NB4 (cell line): ENCODE results near the gene RPUSD3.

Experiments used
- DNase-seq: peaks from one replicate; pipeline ENCODE4 v3.0.0; 2010; ENCODE audit warnings: low read depth
- H3K4me3 ChIP-seq: one replicate; pipeline ENCODE4 v1.5.1; 2011; ENCODE audit warnings: mild to moderate bottlenecking, low read depth, low read length, moderate library complexity
- CTCF ChIP-seq: IDR thresholded peaks from one replicate; pipeline ENCODE4 v1.5.1; 2012; ENCODE audit warnings: low read depth, low read length
- MAX ChIP-seq: IDR thresholded peaks from 2 replicates; pipeline ENCODE4 v1.6.1; 2011; ENCODE audit warnings: low read depth, low read length
- MYC ChIP-seq: IDR thresholded peaks from 2 replicates; pipeline ENCODE4 v1.6.1; 2011; ENCODE audit warnings: low read depth, low read length
- POLR2A ChIP-seq: IDR thresholded peaks from 2 replicates; pipeline ENCODE4 v1.6.1; 2011; ENCODE audit warnings: mild to moderate bottlenecking; ENCODE audit not compliant: insufficient read length; ENCODE audit errors: extremely low read depth

RPUSD3 gene

DNA sequence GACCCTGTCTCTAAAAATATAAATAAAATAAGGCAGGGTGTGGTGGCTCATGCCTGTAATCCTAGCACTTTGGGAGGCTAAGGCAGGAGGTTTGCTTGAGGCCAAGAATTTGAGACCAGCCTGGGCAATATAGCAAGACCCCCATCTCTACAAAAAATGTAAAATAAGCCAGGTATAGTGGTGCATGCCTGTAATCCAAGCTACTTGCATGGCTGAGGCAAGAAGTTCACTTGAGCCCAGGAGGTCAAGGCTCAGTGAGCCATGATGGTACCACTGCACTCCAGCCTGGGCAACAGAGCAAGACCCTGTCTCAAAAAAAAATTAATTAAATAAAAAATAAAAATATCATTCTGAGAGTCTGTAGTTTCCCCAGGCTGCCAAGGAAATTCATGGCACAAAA is 42.5 kb upstream of the RPUSD3 start:
- DNase-seq = no peak
- TF ChIP-seq POLR2A = no peak
- no peak for TF ChIP-seq CTCF
- no peak for TF ChIP-seq MAX
- no peak for TF ChIP-seq MYC
- H3K4me3 ChIP-seq = no peak overlapping the region

DNA sequence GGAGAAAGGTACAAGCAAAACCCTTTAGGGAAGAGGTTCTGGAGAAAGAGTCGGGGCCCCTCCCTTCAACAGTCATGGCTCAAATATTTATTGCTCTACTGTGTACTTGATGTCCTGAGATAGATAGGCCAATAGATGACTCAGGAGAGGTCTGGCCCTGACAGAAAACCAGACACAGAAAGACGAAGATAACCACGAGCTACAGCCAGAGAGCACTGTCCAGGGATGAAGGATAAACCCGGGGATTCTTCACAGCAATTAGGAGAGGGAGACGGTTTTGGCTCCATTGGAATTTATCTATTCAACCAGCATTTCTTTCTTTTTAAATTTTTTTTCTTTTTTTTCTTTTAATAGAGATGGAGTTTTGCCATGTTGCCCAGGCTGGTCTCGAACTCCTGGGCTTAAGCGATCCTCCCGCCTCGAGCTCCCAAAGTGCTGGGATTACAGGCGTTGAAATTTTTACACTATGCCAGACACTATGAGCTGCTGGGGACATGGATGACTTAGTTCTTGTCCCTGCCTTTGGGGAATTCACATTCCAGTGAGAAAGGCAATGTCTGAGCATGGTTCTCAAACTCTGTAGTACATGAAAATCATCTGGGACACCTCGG is 40.9 kb upstream of the RPUSD3 start:
- no peak for DNase-seq
- no peak overlapping the region for H3K4me3 ChIP-seq
- TF ChIP-seq MYC = no peak
- TF ChIP-seq CTCF = no peak
- no peak for TF ChIP-seq POLR2A
- TF ChIP-seq MAX = no peak

DNA sequence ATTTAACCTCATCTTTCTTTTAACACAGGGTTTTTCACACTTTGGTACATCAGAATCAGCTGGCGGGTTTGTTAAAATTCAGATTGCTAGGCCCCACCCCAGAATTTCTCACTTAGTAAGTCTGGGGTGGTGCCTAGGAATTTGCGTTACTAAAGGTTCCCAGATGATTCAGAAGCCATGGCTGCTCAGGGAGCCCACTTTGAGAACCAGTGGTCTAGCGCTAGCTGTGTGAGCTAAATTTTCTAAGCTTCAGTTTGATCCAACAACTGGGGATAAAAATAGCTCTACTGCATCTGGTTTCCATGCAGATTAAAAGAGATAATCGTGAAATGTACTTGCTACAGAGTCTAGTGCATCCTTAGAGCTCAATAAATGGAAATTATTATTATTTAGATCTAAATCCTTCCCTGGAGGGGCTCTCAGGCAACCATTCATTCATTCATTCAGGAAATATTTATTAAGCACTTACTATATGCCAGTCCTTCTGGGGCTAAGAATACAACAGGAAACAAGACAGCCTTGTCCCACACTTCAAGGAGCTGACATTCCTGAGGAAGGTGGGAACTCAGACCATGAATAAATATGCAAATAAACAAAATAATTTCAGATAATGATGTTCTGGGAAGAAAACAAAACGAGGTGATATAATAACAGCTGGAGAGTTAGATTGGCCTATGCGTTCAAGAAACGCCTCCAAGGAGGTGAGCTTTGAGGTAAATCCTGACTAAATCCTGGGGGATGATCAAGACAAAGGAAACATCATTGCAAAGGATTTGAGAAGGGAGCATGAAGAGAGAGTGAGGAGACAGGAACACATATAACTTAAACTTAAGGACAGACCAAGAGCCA is 40.1 kb upstream of the RPUSD3 start:
- no peak for DNase-seq
- no peak overlapping the region for H3K4me3 ChIP-seq
- no peak for TF ChIP-seq MYC
- TF ChIP-seq CTCF = no peak
- TF ChIP-seq MAX = no peak
- TF ChIP-seq POLR2A = no peak

- DNase-seq = no peak
- TF ChIP-seq MYC = no peak
Measured at GRCh38 chr3:9881441-9881840, 37.6 kb upstream of the RPUSD3 start.

GRCh38 chr3:9879830-9880549 is 36.2 kb upstream of the RPUSD3 start, which contains the start of gene CIDEC:
Gene CIDEC (minus strand): TSS chr3:9880253. CDS start chr3:9878486, 1,767 bp downstream.
- no peak for DNase-seq
- no peak within 1 kb of the TSS for H3K4me3 ChIP-seq
- no peak for TF ChIP-seq MYC
- no peak for TF ChIP-seq POLR2A
- no peak for TF ChIP-seq MAX
- no peak for TF ChIP-seq CTCF

More at GRCh38 chr3:9881441-9881840, 37.6 kb upstream of the RPUSD3 start:
- no peak overlapping the region for H3K4me3 ChIP-seq

DNA sequence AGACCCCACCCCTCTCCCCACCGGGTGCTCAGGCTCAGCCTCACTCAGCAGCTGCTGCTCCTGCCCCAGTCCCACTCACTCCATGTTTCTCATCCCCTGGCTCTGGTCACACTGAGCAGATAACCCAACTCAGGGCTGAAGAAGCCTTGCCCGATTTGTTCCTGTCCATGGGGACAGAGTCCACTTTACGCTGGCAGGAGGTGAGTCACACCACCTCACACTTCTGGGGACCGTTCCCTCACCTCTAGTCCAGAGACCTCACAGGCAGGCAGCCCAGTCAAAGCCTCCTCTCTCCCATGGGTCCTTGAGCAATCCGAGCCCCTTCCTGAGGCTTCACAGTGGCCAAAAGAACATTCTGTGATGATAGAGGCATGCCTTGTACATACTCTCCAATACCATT is 34.9 kb upstream of the RPUSD3 start:
- TF ChIP-seq CTCF (no peak), POLR2A (no peak), MAX (no peak), MYC (no peak)
- DNase-seq = no peak

More for the DNA sequence above, 34.9 kb upstream of the RPUSD3 start:
- H3K4me3 ChIP-seq = no peak overlapping the region
